HepG2 (cell line): ENCODE measurements around the gene SNED1. TPM values are rescaled to one million over a fixed set of nuclear protein-coding genes. Genes with fewer than 3 reads are reported as not detected.
A peak's percentile ranks its signal among the peaks of the same experiment; 100 is the strongest.

Source experiments
- ELF3 ChIP-seq: IDR thresholded peaks from 2 replicates; pipeline ENCODE4 v1.6.1; 2016; ENCODE audit warnings: missing genetic modification reagents, missing compliant biosample characterization
- HINFP ChIP-seq: sonication (generic); formaldehyde crosslinking; IDR thresholded peaks from 2 replicates; pipeline ENCODE4 v1.4.0; 2020; ENCODE audit warnings: low read depth, mild to moderate bottlenecking, missing genetic modification reagents
- HIVEP1 ChIP-seq: sonication (generic); formaldehyde crosslinking; IDR thresholded peaks from 2 replicates; pipeline ENCODE4 v1.4.0; 2020; ENCODE audit warnings: mild to moderate bottlenecking, missing genetic modification reagents
- HMGXB4 ChIP-seq, 2 experiments: sonication (generic) in 1 of 2; formaldehyde crosslinking in 1 of 2; IDR thresholded peaks; 2 replicates each; pipeline versions ENCODE4 v1.4.0 to v1.6.1; 2018 to 2020; ENCODE audit warnings: missing genetic modification reagents in 2 of 2, borderline replicate concordance in 1 of 2, low read depth in 1 of 2, mild to moderate bottlenecking in 1 of 2, missing biosample characterization in 1 of 2
- LCORL ChIP-seq, 2 experiments: fragments of 450-650 bp in 1 of 2; sonication (generic) in 1 of 2; formaldehyde crosslinking in 1 of 2; IDR thresholded peaks; 2 replicates each; pipeline versions ENCODE4 v1.5.0 to v1.6.1; 2017 to 2020; ENCODE audit warnings: antibody characterized with exemption in 1 of 2, missing genetic modification reagents in 1 of 2
- NR2F6 ChIP-seq, 2 experiments: IDR thresholded peaks; 2 replicates each; pipeline ENCODE4 v1.6.1; 2016; ENCODE audit warnings: antibody characterized with exemption in 1 of 2, mild to moderate bottlenecking in 1 of 2
- PHB2 ChIP-seq: fragments of 450-650 bp; IDR thresholded peaks from 2 replicates; pipeline ENCODE4 v1.6.1; 2018; ENCODE audit not compliant: partially characterized antibody
- PLSCR1 ChIP-seq: sonication (generic); formaldehyde crosslinking; IDR thresholded peaks from 2 replicates; pipeline ENCODE4 v1.5.0; 2020; ENCODE audit warnings: missing genetic modification reagents, mild to moderate bottlenecking, borderline replicate concordance
- POLR2A ChIP-seq, 2 experiments: IDR thresholded peaks; 2 replicates each; pipeline ENCODE4 v1.6.1; 2011; ENCODE audit warnings: low read depth in 2 of 2, low read length in 2 of 2, mild to moderate bottlenecking in 1 of 2, moderate library complexity in 1 of 2; ENCODE audit not compliant: insufficient read depth in 1 of 2
- SKIL ChIP-seq: sonication (generic); formaldehyde crosslinking; IDR thresholded peaks from 2 replicates; pipeline ENCODE4 v1.8.0; 2022; ENCODE audit warnings: missing genetic modification reagents, mild to moderate bottlenecking, moderate library complexity, borderline replicate concordance
- SNAPC2 ChIP-seq: sonication (generic); formaldehyde crosslinking; IDR thresholded peaks from 2 replicates; pipeline ENCODE4 v1.8.1; 2022; ENCODE audit warnings: mild to moderate bottlenecking, missing genetic modification reagents
- THAP9 ChIP-seq: sonication (generic); formaldehyde crosslinking; IDR thresholded peaks from 2 replicates; pipeline ENCODE4; 2020; ENCODE audit warnings: missing genetic modification reagents, mild to moderate bottlenecking, borderline replicate concordance
- ZBTB33 ChIP-seq: sonication (generic); formaldehyde crosslinking; IDR thresholded peaks from 2 replicates; pipeline ENCODE4 v1.4.0; 2020; ENCODE audit warnings: missing genetic modification reagents
- ZBTB8A ChIP-seq: sonication (generic); formaldehyde crosslinking; IDR thresholded peaks from 2 replicates; pipeline ENCODE4 v1.4.0; 2020; ENCODE audit warnings: mild to moderate bottlenecking, low read depth, missing genetic modification reagents, borderline replicate concordance
- ZFP82 ChIP-seq: sonication (generic); formaldehyde crosslinking; IDR thresholded peaks from 2 replicates; pipeline ENCODE4 v1.5.1; 2020; ENCODE audit warnings: mild to moderate bottlenecking, missing genetic modification reagents, borderline replicate concordance
- ZNF530 ChIP-seq: sonication (generic); formaldehyde crosslinking; IDR thresholded peaks from 2 replicates; pipeline ENCODE4 v1.5.0; 2020; ENCODE audit warnings: low read depth, mild to moderate bottlenecking, missing genetic modification reagents
- ZSCAN30 ChIP-seq: sonication (generic); formaldehyde crosslinking; IDR thresholded peaks from 2 replicates; pipeline ENCODE4 v1.5.0; 2020; ENCODE audit warnings: mild to moderate bottlenecking, missing genetic modification reagents
- polyA plus RNA-seq, 8 experiments: library from polyadenylated mRNA; depleted of rRNA in 3 of 8; stranded (reverse) in 7 of 8; unstranded in 1 of 8; fragments of >200 nt; fragmentation: Illumina TruSeq in 4 of 8; extraction: Trizol in 4 of 8; gene quantifications; 2 replicates each; pipeline versions ENCODE4 v1.2.1 to v1.2.3, GENCODE V29; 2011 to 2016; ENCODE audit warnings: low read depth in 4 of 8, missing spikeins in 1 of 8, mixed read lengths in 1 of 8; ENCODE audit not compliant: insufficient read depth in 1 of 8
- total RNA-seq, 5 experiments: library from RNA; depleted of rRNA; stranded (reverse); fragments of >200 nt; fragmentation: Illumina TruSeq; extraction: Trizol; gene quantifications; 2 replicates each; pipeline ENCODE4 v1.2.3, GENCODE V29; 2016; ENCODE audit warnings: low read depth in 1 of 5

Gene SNED1
- total and polyA plus RNA-seq, 2 of the 13 experiments (the other 11 are each of a cell fraction or from before 2014, with no cell fraction given) = 0.15 to 0.65 TPM

- TF ChIP-seq SKIL (CRISPR knock-in tag) (peak; percentile 73), POLR2A (IDR thresholded peaks at IDR 0.05; ENCODE audit: insufficient read depth in 1 of 2, low read depth in 2 of 2, low read length in 2 of 2) (peak; percentile 91 to 96), THAP9 (CRISPR knock-in tag) (peak; percentile 98), ZNF530 (CRISPR knock-in tag) (no peak), NR2F6 (IDR thresholded peaks at IDR 0.05) (no peak), NR2F6 (CRISPR knock-in tag; IDR thresholded peaks at IDR 0.05) (peak; percentile 90), SNAPC2 (CRISPR knock-in tag) (peak; percentile 67), HINFP (CRISPR knock-in tag) (peak; percentile 64; the same call in 1 of the 2 replicates), ZBTB33 (CRISPR knock-in tag) (peak; percentile 91), LCORL (IDR thresholded peaks at IDR 0.05) (no peak), LCORL (CRISPR knock-in tag; IDR thresholded peaks at IDR 0.05) (peak; percentile 97), PLSCR1 (CRISPR knock-in tag) (no peak), HMGXB4 (CRISPR knock-in tag; IDR thresholded peaks at IDR 0.05; ENCODE audit: borderline replicate concordance in 1 of 2, low read depth in 1 of 2) (peak; percentile 99), PHB2 (no peak), ZFP82 (CRISPR knock-in tag) (peak; percentile 100), HIVEP1 (CRISPR knock-in tag) (peak; percentile 99), ZSCAN30 (CRISPR knock-in tag) (peak; percentile 52; the same call in 1 of the 2 replicates), ELF3 (peak; percentile 97), ZBTB8A (CRISPR knock-in tag) (no peak; the same call in 1 of the 2 replicates)
These were observed 103.9 kb downstream of the SNED1 start, which contains the start of gene MTERF4 (continued) for GRCh38 chr2:241102239-241102803.
